Central memory CD4-positive, alpha-beta T cell (primary cell): ENCODE data around the gene PNLIPRP2.

Source experiments
- DNase-seq: peaks from one replicate; pipeline ENCODE4 v3.0.0; 2022

Gene PNLIPRP2

DNA sequence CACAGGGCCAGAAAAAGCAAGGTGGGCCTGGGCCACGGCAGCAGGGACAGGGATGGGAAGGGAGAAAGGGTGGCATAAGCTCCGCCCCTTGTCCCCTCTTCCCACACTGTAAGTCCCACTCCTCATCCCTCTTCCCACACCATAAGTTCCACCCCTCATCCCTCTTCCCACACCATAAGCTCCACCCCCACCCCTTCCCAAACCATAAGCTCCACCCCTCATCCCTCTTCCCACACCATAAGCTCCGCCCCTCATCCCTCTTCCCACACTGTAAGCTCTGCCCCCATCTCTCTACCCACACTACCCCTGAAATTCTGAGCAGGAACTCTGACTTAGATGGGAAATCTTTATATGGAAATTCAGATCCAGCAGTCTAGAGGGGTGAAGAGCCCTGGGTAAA, 65.9 kb downstream of the PNLIPRP2 start:
- no peak for DNase-seq

- DNase-seq = no peak
These were observed 66.9 kb downstream of the PNLIPRP2 start for GRCh38 chr10:116687633-116688032.

GRCh38 chr10:116688241-116688711, 67.5 kb downstream of the PNLIPRP2 start:
- DNase-seq = no peak

GRCh38 chr10:116688741-116689495, 68.2 kb downstream of the PNLIPRP2 start:
- no peak for DNase-seq

- no peak for DNase-seq
These were observed 69.0 kb downstream of the PNLIPRP2 start for GRCh38 chr10:116689744-116690143.

DNA sequence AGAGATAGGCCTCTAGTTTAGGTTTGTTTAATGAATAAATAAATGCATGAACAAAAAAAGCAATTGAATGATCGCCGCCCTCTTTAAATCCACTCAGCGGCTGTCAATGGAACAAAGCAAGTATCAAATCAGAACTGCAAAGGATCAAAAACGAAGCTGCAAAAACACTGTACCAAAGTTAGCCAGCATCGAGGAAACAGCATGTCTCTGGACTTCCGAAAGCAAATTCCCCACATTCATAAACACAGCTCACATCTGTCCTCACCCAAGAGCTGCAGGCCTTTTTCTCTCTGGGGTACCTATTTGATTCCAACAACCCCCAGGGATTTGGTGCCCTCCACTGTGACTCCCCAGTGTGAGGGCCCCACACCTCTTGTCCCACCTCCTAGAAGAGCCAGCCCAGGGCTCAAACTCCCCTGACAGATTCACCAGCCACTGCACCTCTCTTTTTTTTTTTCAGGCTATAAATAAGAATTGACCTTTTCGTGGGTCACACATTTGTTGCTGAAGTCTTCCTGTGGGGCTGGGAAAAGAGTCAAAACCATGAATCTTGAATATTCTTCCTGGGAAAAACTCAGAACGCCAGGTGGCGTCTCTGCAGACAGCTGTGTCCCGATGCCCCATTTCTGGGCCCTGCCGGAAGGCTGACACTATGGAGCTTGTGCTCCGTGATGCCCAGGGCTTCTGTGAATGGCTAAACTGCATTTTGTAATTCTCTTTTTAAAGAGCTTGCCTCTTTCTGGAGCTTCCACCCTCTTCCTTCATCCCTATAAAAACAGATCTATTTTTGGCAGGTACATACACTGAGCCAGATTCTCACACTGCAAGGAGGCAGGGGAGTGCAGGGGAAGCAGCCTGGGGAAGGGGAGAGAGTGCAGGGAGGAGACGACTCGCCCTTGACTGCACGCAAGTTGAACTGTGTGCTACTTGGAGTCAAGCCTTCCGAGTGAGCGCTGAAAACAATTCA, 69.9 kb downstream of the PNLIPRP2 start:
- DNase-seq = no peak

DNA sequence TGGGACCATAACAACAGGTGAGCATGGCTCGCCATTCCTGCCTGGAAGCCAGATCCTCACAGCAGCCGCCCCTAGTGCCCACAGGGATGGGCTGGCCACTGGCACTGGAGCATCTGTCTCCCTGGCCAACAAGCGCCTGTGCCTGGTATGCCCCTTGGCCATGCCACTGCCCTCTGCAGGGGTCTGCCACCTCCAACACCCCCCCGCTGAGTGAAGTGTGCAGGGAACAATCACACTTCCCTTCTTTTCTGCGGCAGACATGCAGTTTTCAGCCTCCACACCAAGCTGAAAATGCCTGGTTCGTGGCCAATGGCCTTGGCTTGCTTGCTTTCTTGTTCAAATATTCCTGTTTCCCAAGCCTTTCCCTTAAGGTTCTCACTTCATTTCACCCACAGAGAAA, 70.9 kb downstream of the PNLIPRP2 start:
- no peak for DNase-seq

DNA sequence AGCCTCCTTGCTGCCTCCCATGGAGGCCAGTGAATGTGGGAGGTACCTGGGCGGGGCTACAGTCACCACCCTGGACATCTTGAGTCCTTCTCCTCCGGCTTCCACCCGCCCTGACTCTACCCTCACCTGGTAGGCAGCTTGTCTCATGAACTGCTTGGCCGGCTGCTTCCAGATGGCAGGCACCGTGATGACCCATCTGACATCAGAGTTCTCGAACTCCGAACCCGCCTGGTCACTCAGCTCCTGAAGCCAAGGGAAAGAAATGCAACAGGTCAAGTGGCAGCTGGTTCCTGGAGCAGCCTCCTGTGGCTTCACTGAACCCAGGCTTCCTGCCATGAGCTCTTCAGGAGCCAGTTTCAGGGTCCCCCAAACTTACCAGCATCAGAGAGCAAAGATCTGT, 71.5 kb downstream of the PNLIPRP2 start:
- no peak for DNase-seq

- DNase-seq = no peak
These were observed 73.6 kb downstream of the PNLIPRP2 start for GRCh38 chr10:116694243-116694926.
